ENCODE data around the gene COL23A1. TPM values are rescaled to one million over a fixed set of nuclear protein-coding genes. Genes with fewer than 3 reads are reported as not detected.
"Not testable (repeated sequence)": the region's sequence is repeated elsewhere in the genome, so short reads cannot be mapped to it uniquely, and the experiment has no call there.

COL23A1 gene
- total and polyA plus RNA-seq, 2 donors (not counting 1 experiment from before 2014, with no cell fraction given), result not detected

GRCh38 chr5:178240341-178240741 lies 349.9 kb downstream of the COL23A1 start:
- DNase-seq (ENCODE audit: low read depth in 2 of 2), result no peak
- no peak overlapping the region for H3K27ac ChIP-seq (ENCODE audit: insufficient read depth, low read length)
- H3K9ac ChIP-seq (ENCODE audit: insufficient read depth, low read length), result no peak overlapping the region
- no peaks in the 10 kb centered on the region for H3K4me1 ChIP-seq (ENCODE audit: control insufficient read depth, extremely low read depth, insufficient read depth, low read length)
- H3K36me3 ChIP-seq (ENCODE audit: control insufficient read depth, insufficient read depth, low read length), result no peaks in the 10 kb centered on the region
- no peak overlapping the region for H3K4me2 ChIP-seq (ENCODE audit: extremely low read depth, insufficient read depth, low read length)
- TF ChIP-seq EZH2 (IDR thresholded peaks at IDR 0.05; ENCODE audit: low read length, missing control alignments), result no peak
- no peak overlapping the region for H3K4me3 ChIP-seq (replicated peaks in 1 of 4; ENCODE audit: control extremely low read depth in 1 of 4, insufficient read depth in 1 of 4, low read depth in 3 of 4, low read length in 4 of 4)
- H3K27me3 ChIP-seq (ENCODE audit: control insufficient read depth, insufficient read depth, low read length), result no peaks in the 10 kb centered on the region
- no peak overlapping the region for H2AFZ ChIP-seq (ENCODE audit: low read length)
- no peaks in the 10 kb centered on the region for H4K20me1 ChIP-seq (ENCODE audit: control insufficient read depth, extremely low read depth, insufficient read depth, low read length)
- H3K9me3 ChIP-seq (ENCODE audit: control insufficient read depth, insufficient read depth, low read depth, low read length), result no peaks in the 10 kb centered on the region
- no peaks in the 10 kb centered on the region for H3K79me2 ChIP-seq (ENCODE audit: control insufficient read depth, insufficient read depth, low read length)

GRCh38 chr5:178239626-178240301 lies 350.4 kb downstream of the COL23A1 start:
- H2AFZ ChIP-seq (ENCODE audit: low read length); DNase-seq (ENCODE audit: low read depth in 2 of 2); H3K79me2 ChIP-seq (ENCODE audit: control insufficient read depth, insufficient read depth, low read length); H3K9me3 ChIP-seq (ENCODE audit: control insufficient read depth, insufficient read depth, low read depth, low read length); H3K4me1 ChIP-seq (ENCODE audit: control insufficient read depth, extremely low read depth, insufficient read depth, low read length); H3K4me3 ChIP-seq (replicated peaks in 1 of 4; ENCODE audit: control extremely low read depth in 1 of 4, insufficient read depth in 1 of 4, low read depth in 3 of 4, low read length in 4 of 4); H3K27me3 ChIP-seq (ENCODE audit: control insufficient read depth, insufficient read depth, low read length); H3K9ac ChIP-seq (ENCODE audit: insufficient read depth, low read length); H3K36me3 ChIP-seq (ENCODE audit: control insufficient read depth, insufficient read depth, low read length); H4K20me1 ChIP-seq (ENCODE audit: control insufficient read depth, extremely low read depth, insufficient read depth, low read length); H3K4me2 ChIP-seq (ENCODE audit: extremely low read depth, insufficient read depth, low read length); H3K27ac ChIP-seq (ENCODE audit: insufficient read depth, low read length): not testable (repeated sequence)

- no peak for DNase-seq (ENCODE audit: low read depth in 2 of 2)
- Histone ChIP-seq H2AFZ (ENCODE audit: low read length) (no peak overlapping the region), H3K9me3 (ENCODE audit: control insufficient read depth, insufficient read depth, low read depth, low read length) (no peaks in the 10 kb centered on the region), H3K27ac (ENCODE audit: insufficient read depth, low read length) (no peak overlapping the region), H3K36me3 (ENCODE audit: control insufficient read depth, insufficient read depth, low read length) (no peaks in the 10 kb centered on the region), H3K4me2 (ENCODE audit: extremely low read depth, insufficient read depth, low read length) (no peak overlapping the region), H3K4me1 (ENCODE audit: control insufficient read depth, extremely low read depth, insufficient read depth, low read length) (no peaks in the 10 kb centered on the region), H3K79me2 (ENCODE audit: control insufficient read depth, insufficient read depth, low read length) (no peaks in the 10 kb centered on the region), H3K9ac (ENCODE audit: insufficient read depth, low read length) (no peak overlapping the region), H4K20me1 (ENCODE audit: control insufficient read depth, extremely low read depth, insufficient read depth, low read length) (no peaks in the 10 kb centered on the region), H3K27me3 (ENCODE audit: control insufficient read depth, insufficient read depth, low read length) (no peaks in the 10 kb centered on the region), H3K4me3 (replicated peaks in 1 of 4; ENCODE audit: control extremely low read depth in 1 of 4, insufficient read depth in 1 of 4, low read depth in 3 of 4, low read length in 4 of 4) (no peak overlapping the region)
- TF ChIP-seq EZH2 (IDR thresholded peaks at IDR 0.05; ENCODE audit: low read length, missing control alignments) (no peak), CTCF (conservative IDR thresholded peaks at IDR 0.05 in 1 of 2, IDR thresholded peaks at IDR 0.05 in 1 of 2; ENCODE audit: low read depth in 1 of 2, low read length in 2 of 2) (no peak)
Observed at GRCh38 chr5:178238711-178239592, 351.2 kb downstream of the COL23A1 start.

- H3K36me3 ChIP-seq (ENCODE audit: control insufficient read depth, insufficient read depth, low read length), result no peaks in the 10 kb centered on the region
- no peak overlapping the region for H3K4me3 ChIP-seq (replicated peaks in 1 of 4; ENCODE audit: control extremely low read depth in 1 of 4, insufficient read depth in 1 of 4, low read depth in 3 of 4, low read length in 4 of 4)
- H3K9ac ChIP-seq (ENCODE audit: insufficient read depth, low read length), result no peak overlapping the region
- no peaks in the 10 kb centered on the region for H3K4me1 ChIP-seq (ENCODE audit: control insufficient read depth, extremely low read depth, insufficient read depth, low read length)
- H3K4me2 ChIP-seq (ENCODE audit: extremely low read depth, insufficient read depth, low read length), result no peak overlapping the region
- no peaks in the 10 kb centered on the region for H3K79me2 ChIP-seq (ENCODE audit: control insufficient read depth, insufficient read depth, low read length)
- TF ChIP-seq EZH2 (IDR thresholded peaks at IDR 0.05; ENCODE audit: low read length, missing control alignments) (no peak), CTCF (conservative IDR thresholded peaks at IDR 0.05 in 1 of 2, IDR thresholded peaks at IDR 0.05 in 1 of 2; ENCODE audit: low read depth in 1 of 2, low read length in 2 of 2) (no peak)
- H4K20me1 ChIP-seq (ENCODE audit: control insufficient read depth, extremely low read depth, insufficient read depth, low read length), result no peaks in the 10 kb centered on the region
- no peak overlapping the region for H3K27ac ChIP-seq (ENCODE audit: insufficient read depth, low read length)
- H3K9me3 ChIP-seq (ENCODE audit: control insufficient read depth, insufficient read depth, low read depth, low read length), result no peaks in the 10 kb centered on the region
- no peaks in the 10 kb centered on the region for H3K27me3 ChIP-seq (ENCODE audit: control insufficient read depth, insufficient read depth, low read length)
- no peak overlapping the region for H2AFZ ChIP-seq (ENCODE audit: low read length)
- DNase-seq (ENCODE audit: low read depth in 2 of 2), result no peak
Observed at GRCh38 chr5:178238313-178238635, 351.9 kb downstream of the COL23A1 start.

Measured in fibroblast of lung (primary cell).